A549 (cell line): ENCODE data around the gene SUSD5. TPM values are rescaled to one million over a fixed set of nuclear protein-coding genes. Genes with fewer than 3 reads are reported as not detected.

Experiments
- ATAC-seq, 2 experiments: fragments of 200-7000 bp in 1 of 2; fragments of >200 bp in 1 of 2; cut with Nextera tagmentation in 1 of 2; cut with Tn5 transposase in 1 of 2; 3 replicates each; pipeline versions ENCODE4 v1.8.0 to v1.9.1; 2018 to 2020; ENCODE audit warnings: mild to moderate bottlenecking in 1 of 2, moderate library complexity in 1 of 2
- CTCF ChIA-PET: fragments of 300-600 bp; sonication (Branson Sonifier 250); formaldehyde crosslinking; extraction: SDS; loops from one replicate; lab custom pipeline; 2021; ENCODE audit warnings: antibody characterized with exemption, inconsistent platforms; lab: Yijun Ruan, JAX
- POLR2A ChIA-PET: fragments of 350-600 bp; formaldehyde crosslinking; extraction: SDS; loops from one replicate; lab custom pipeline; 2021; ENCODE audit warnings: antibody characterized with exemption, inconsistent platforms; lab: Yijun Ruan, JAX
- DNase-seq, 2 experiments: peaks; one replicate each; pipeline versions ENCODE4 v3.0.0 to v3.0.0-alpha.2; 2011 to 2016; ENCODE audit warnings: low read depth in 1 of 2, low spot score in 1 of 2
- FAIRE-seq: peaks from 2 replicates; lab custom pipeline; 2011; peaks lifted over from hg19 to GRCh38; lab: Jason Lieb, UNC
- H3K27ac ChIP-seq, 2 experiments: fragments of >200 bp; sonication (Bioruptor Twin); formaldehyde crosslinking; 3 replicates each; pipeline ENCODE4 v1.5.1; 2016 to 2017
- H3K4me1 ChIP-seq: fragments of >200 bp; sonication (Bioruptor Twin); formaldehyde crosslinking; 3 replicates; pipeline ENCODE4 v1.6.1; 2016
- H3K4me2 ChIP-seq: fragments of >200 bp; sonication (Bioruptor Twin); formaldehyde crosslinking; 3 replicates; pipeline ENCODE4 v1.6.1; 2016
- H3K4me3 ChIP-seq: fragments of >200 bp; sonication (Bioruptor Twin); formaldehyde crosslinking; 3 replicates; pipeline ENCODE4 v1.5.1; 2016
- H3K9me3 ChIP-seq: fragments of >200 bp; sonication (Bioruptor Twin); formaldehyde crosslinking; 3 replicates; pipeline ENCODE4 v1.6.1; 2016
- CBX2 ChIP-seq: fragments of 200-600 bp; sonication (generic); IDR thresholded peaks from 2 replicates; pipeline ENCODE4 v1.6.1; 2016; ENCODE audit warnings: low read depth, mild to moderate bottlenecking, borderline replicate concordance
- CHD4 ChIP-seq: fragments of 200-600 bp; sonication (generic); IDR thresholded peaks from 2 replicates; pipeline ENCODE4 v1.6.1; 2016; ENCODE audit warnings: antibody characterized with exemption, mild to moderate bottlenecking, borderline replicate concordance
- EHMT2 ChIP-seq: fragments of 200-600 bp; sonication (generic); IDR thresholded peaks from 2 replicates; pipeline ENCODE4 v1.6.1; 2016; ENCODE audit warnings: antibody characterized with exemption, low read depth, mild to moderate bottlenecking, moderate library complexity
- FOSL2 ChIP-seq, 2 experiments: fragments of 450-650 bp in 1 of 2; fragments of >200 bp in 1 of 2; sonication (Bioruptor Twin) in 1 of 2; formaldehyde crosslinking; IDR thresholded peaks; 2 replicates each; pipeline versions ENCODE4 v1.5.0 to v1.6.1; 2016 to 2020; ENCODE audit warnings: mild to moderate bottlenecking in 1 of 2, moderate library complexity in 1 of 2
- FOXS1 ChIP-seq: fragments of 250-450 bp; sonication (Bioruptor Pico); IDR thresholded peaks from 2 replicates; pipeline ENCODE4 v1.5.0; 2020; ENCODE audit warnings: mild to moderate bottlenecking, moderate library complexity
- GATA3 ChIP-seq: IDR thresholded peaks from 2 replicates; pipeline ENCODE4 v1.6.1; 2012; ENCODE audit warnings: borderline replicate concordance
- HDAC2 ChIP-seq: fragments of 200-600 bp; sonication (generic); IDR thresholded peaks from 2 replicates; pipeline ENCODE4 v1.6.1; 2016
- HOXB5 ChIP-seq: fragments of 250-450 bp; sonication (Bioruptor Pico); IDR thresholded peaks from 2 replicates; pipeline ENCODE4 v1.5.0; 2020; ENCODE audit warnings: mild to moderate bottlenecking, moderate library complexity
- JUNB ChIP-seq: fragments of >200 bp; sonication (Bioruptor Twin); formaldehyde crosslinking; IDR thresholded peaks from 2 replicates; pipeline ENCODE4 v1.6.1; 2016
- KDM1A ChIP-seq: fragments of 200-600 bp; sonication (generic); IDR thresholded peaks from 2 replicates; pipeline ENCODE4 v1.6.1; 2016; ENCODE audit warnings: low read depth, mild to moderate bottlenecking
- KDM5A ChIP-seq: fragments of 200-600 bp; sonication (generic); IDR thresholded peaks from 2 replicates; pipeline ENCODE4 v1.6.1; 2016; ENCODE audit warnings: antibody characterized with exemption, mild to moderate bottlenecking
- MAZ ChIP-seq: fragments of 150-350 bp; IDR thresholded peaks from 2 replicates; pipeline ENCODE4 v1.6.1; 2014; ENCODE audit warnings: antibody characterized with exemption, low read depth, low read length, borderline replicate concordance
- MYC ChIP-seq: IDR thresholded peaks from 2 replicates; pipeline ENCODE4 v1.6.1; 2012; ENCODE audit warnings: mild to moderate bottlenecking, inconsistent platforms, low read length, improper control_type of control experiment, borderline replicate concordance
- NPAS2 ChIP-seq: fragments of 250-450 bp; sonication (Bioruptor Pico); IDR thresholded peaks from 2 replicates; pipeline ENCODE4 v1.8.0; 2022; ENCODE audit warnings: mild to moderate bottlenecking, moderate library complexity, borderline replicate concordance
- POLR2A ChIP-seq: IDR thresholded peaks from 2 replicates; pipeline ENCODE4 v1.6.1; 2012; ENCODE audit warnings: mild to moderate bottlenecking, low read length
- RAD21 ChIP-seq, 2 experiments: fragments of >200 bp in 1 of 2; sonication (Bioruptor Twin) in 1 of 2; formaldehyde crosslinking in 1 of 2; IDR thresholded peaks in 1 of 2; conservative IDR thresholded peaks in 1 of 2; 2 replicates in 1 of 2; 3 replicates in 1 of 2; pipeline ENCODE4 v1.6.1; 2012 to 2018; ENCODE audit warnings: inconsistent platforms in 1 of 2
- RCOR1 ChIP-seq: fragments of 150-350 bp; IDR thresholded peaks from 2 replicates; pipeline ENCODE4 v1.6.1; 2014; ENCODE audit warnings: antibody characterized with exemption, low read length, low read depth
- RNF2 ChIP-seq: fragments of 200-600 bp; sonication (generic); IDR thresholded peaks from 2 replicates; pipeline ENCODE4 v1.6.1; 2016; ENCODE audit warnings: low read depth, mild to moderate bottlenecking, antibody characterized with exemption, moderate library complexity, borderline replicate concordance
- SMC3 ChIP-seq: fragments of >200 bp; sonication (Bioruptor Twin); formaldehyde crosslinking; IDR thresholded peaks from 3 replicates; pipeline ENCODE4 v1.6.1; 2018; ENCODE audit warnings: inconsistent platforms
- SREBF2 ChIP-seq: fragments of 450-650 bp; IDR thresholded peaks from 2 replicates; pipeline ENCODE4 v1.6.1; 2014; ENCODE audit warnings: mild to moderate bottlenecking, moderate library complexity
- TFCP2L1 ChIP-seq: fragments of 250-450 bp; sonication (Bioruptor Pico); IDR thresholded peaks from 2 replicates; pipeline ENCODE4 v1.5.0; 2021; ENCODE audit warnings: mild to moderate bottlenecking
- TP53 ChIP-seq: fragments of 250-450 bp; sonication (Bioruptor Pico); IDR thresholded peaks from 2 replicates; pipeline ENCODE4 v1.5.0; 2021; ENCODE audit warnings: mild to moderate bottlenecking, moderate library complexity
- WGBS: methylation state at CpG from one replicate; pipeline ENCODE4 v1.1.6; 2017; ENCODE audit errors: missing lambda C conversion rate; 5-methylcytosine and 5-hydroxymethylcytosine counted together
- polyA plus RNA-seq, 4 experiments: library from polyadenylated mRNA; depleted of rRNA in 3 of 4; stranded (reverse); fragments of >200 nt; fragmentation: RNase III in 1 of 4; extraction: RNeasy Plus Mini Kit Qiagen cat#74134 plus additional on column Dnase treatment in 1 of 4; gene quantifications; 2 replicates in 3 of 4; 3 replicates in 1 of 4; pipeline ENCODE4 v1.2.3, GENCODE V29; 2011 to 2017
- TF ChIP-seq, protein P1 (sequence below): fragments of >200 bp; sonication (Bioruptor Twin); formaldehyde crosslinking; IDR thresholded peaks from 3 replicates; pipeline ENCODE4 v1.6.1; 2016
- TF ChIP-seq, protein P2 (sequence below): fragments of 250-450 bp; sonication (Bioruptor Pico); IDR thresholded peaks from 2 replicates; pipeline ENCODE4 v1.5.0; 2021; ENCODE audit warnings: mild to moderate bottlenecking, moderate library complexity, borderline replicate concordance
- TF ChIP-seq, protein P3 (sequence below): fragments of 450-650 bp; IDR thresholded peaks from 2 replicates; pipeline ENCODE4 v1.6.1; 2014; ENCODE audit warnings: antibody characterized with exemption
- TF ChIP-seq, protein P4 (sequence below): IDR thresholded peaks from 2 replicates; pipeline ENCODE4 v1.6.1; 2012

Gene SUSD5
- polyA plus RNA-seq, 2 of the 4 experiments (the other 2 are of a cell fraction) = 0.63 to 1.7 TPM

DNA sequence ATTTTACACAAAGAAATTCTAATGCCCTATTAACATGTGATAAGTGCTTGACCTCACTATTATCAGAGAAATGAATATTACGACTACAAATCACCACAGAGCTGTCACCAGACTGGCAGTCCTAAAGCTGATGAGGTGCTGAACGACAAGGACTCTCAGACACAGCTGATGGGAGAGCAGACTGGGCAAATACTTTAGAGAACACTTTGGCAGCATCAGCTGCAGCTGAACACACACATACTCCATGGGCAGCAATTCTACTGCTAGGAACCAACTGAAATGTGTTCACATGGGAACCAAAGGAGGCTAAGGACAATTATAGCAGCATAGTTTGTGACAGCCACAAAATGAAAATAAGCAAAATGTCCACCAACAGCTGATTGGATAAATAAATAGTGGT, 45.5 kb downstream of the SUSD5 start:
- no peak overlapping the region for H3K4me2 ChIP-seq
- H3K27ac ChIP-seq = no peak overlapping the region
- WGBS = 13% methylated on average over 2 of the region's 2 CpGs
- no peak overlapping the region for H3K4me3 ChIP-seq
- TF ChIP-seq FOSL2 (IDR thresholded peaks at IDR 0.05) = no peak
- TF ChIP-seq FOSL2 (CRISPR knock-in tag; IDR thresholded peaks at IDR 0.05) = no peak
- TF ChIP-seq GATA3 = no peak
- TF ChIP-seq CHD4 = no peak
- TF ChIP-seq SMC3 = no peak
- no peak for TF ChIP-seq MAZ
- TF ChIP-seq, protein P1, sequence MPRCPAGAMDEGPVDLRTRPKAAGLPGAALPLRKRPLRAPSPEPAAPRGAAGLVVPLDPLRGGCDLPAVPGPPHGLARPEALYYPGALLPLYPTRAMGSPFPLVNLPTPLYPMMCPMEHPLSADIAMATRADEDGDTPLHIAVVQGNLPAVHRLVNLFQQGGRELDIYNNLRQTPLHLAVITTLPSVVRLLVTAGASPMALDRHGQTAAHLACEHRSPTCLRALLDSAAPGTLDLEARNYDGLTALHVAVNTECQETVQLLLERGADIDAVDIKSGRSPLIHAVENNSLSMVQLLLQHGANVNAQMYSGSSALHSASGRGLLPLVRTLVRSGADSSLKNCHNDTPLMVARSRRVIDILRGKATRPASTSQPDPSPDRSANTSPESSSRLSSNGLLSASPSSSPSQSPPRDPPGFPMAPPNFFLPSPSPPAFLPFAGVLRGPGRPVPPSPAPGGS = no peak
- no peak for TF ChIP-seq RNF2
- TF ChIP-seq HDAC2 = no peak
- no peak for TF ChIP-seq RCOR1
- no peak for TF ChIP-seq HOXB5 (CRISPR knock-in tag)
- no peak for TF ChIP-seq CBX2
- no peak for TF ChIP-seq SREBF2
- TF ChIP-seq TFCP2L1 (CRISPR knock-in tag) = no peak
- TF ChIP-seq, protein P2, sequence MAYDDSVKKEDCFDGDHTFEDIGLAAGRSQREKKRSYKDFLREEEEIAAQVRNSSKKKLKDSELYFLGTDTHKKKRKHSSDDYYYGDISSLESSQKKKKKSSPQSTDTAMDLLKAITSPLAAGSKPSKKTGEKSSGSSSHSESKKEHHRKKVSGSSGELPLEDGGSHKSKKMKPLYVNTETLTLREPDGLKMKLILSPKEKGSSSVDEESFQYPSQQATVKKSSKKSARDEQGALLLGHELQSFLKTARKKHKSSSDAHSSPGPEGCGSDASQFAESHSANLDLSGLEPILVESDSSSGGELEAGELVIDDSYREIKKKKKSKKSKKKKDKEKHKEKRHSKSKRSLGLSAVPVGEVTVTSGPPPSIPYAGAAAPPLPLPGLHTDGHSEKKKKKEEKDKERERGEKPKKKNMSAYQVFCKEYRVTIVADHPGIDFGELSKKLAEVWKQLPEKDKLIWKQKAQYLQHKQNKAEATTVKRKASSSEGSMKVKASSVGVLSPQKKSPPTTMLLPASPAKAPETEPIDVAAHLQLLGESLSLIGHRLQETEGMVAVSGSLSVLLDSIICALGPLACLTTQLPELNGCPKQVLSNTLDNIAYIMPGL (CRISPR knock-in tag) = no peak
- FAIRE-seq (no peak), ATAC-seq (no peak), DNase-seq (no peak)
- no peaks in the 10 kb centered on the region for H3K9me3 ChIP-seq
- ChIA-PET CTCF (interaction anchor here (0.6 kb wide), 1 partner anchor 161 kb away, joined by 3 read pairs; no protein-coding TSS in a partner anchor), POLR2A (no interaction called here)
- H3K4me1 ChIP-seq = no peaks in the 10 kb centered on the region

DNA sequence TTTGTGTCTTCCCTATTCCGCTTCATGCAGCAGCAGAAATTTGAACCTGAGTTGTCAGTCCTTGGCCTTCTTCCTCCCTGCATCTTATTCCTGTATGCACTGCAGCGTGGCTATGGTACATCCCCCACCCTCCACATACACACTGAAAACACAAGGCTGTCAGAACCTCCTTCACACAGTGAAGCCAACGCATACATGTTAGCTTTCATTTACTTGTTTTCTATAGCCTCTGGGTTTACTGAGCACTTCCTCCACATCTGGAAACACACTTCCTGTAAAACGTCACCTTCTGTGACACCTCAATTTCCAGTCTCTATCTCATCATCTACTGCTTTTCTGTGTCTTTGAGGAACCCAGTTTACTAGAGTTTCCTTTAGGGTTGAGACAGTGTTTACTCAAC, 47.0 kb downstream of the SUSD5 start:
- POLR2A ChIA-PET = no interaction called here
- H3K27ac ChIP-seq = no peak overlapping the region
- DNase-seq = no peak
- ATAC-seq = no peak
- no peaks in the 10 kb centered on the region for H3K9me3 ChIP-seq
- no peak overlapping the region for H3K4me2 ChIP-seq
- no peaks in the 10 kb centered on the region for H3K4me1 ChIP-seq
- FAIRE-seq = no peak
- WGBS = 71% methylated on average over 4 of the region's 4 CpGs
- CTCF ChIA-PET = interaction anchor here (0.6 to 0.7 kb wide), 2 partner anchors 40 to 82 kb away, joined by 3 read pairs; no protein-coding TSS in a partner anchor
- no peak for TF ChIP-seq RAD21 (conservative IDR thresholded peaks at IDR 0.05 in 1 of 2, IDR thresholded peaks at IDR 0.05 in 1 of 2)
- no peak for TF ChIP-seq GATA3
- TF ChIP-seq KDM1A = no peak
- no peak for TF ChIP-seq JUNB
- no peak for TF ChIP-seq NPAS2 (CRISPR knock-in tag)
- TF ChIP-seq EHMT2 = no peak
- no peak for TF ChIP-seq CBX2
- no peak for TF ChIP-seq FOXS1
- no peak for TF ChIP-seq POLR2A
- TF ChIP-seq FOSL2 (IDR thresholded peaks at IDR 0.05) = no peak
- no peak for TF ChIP-seq FOSL2 (CRISPR knock-in tag; IDR thresholded peaks at IDR 0.05)
- no peak for TF ChIP-seq KDM5A
- TF ChIP-seq, protein P1 = no peak
- TF ChIP-seq, protein P3, sequence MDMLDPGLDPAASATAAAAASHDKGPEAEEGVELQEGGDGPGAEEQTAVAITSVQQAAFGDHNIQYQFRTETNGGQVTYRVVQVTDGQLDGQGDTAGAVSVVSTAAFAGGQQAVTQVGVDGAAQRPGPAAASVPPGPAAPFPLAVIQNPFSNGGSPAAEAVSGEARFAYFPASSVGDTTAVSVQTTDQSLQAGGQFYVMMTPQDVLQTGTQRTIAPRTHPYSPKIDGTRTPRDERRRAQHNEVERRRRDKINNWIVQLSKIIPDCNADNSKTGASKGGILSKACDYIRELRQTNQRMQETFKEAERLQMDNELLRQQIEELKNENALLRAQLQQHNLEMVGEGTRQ = no peak
- no peak for TF ChIP-seq MYC
- no peak for TF ChIP-seq TP53 (CRISPR knock-in tag)
- TF ChIP-seq, protein P4, sequence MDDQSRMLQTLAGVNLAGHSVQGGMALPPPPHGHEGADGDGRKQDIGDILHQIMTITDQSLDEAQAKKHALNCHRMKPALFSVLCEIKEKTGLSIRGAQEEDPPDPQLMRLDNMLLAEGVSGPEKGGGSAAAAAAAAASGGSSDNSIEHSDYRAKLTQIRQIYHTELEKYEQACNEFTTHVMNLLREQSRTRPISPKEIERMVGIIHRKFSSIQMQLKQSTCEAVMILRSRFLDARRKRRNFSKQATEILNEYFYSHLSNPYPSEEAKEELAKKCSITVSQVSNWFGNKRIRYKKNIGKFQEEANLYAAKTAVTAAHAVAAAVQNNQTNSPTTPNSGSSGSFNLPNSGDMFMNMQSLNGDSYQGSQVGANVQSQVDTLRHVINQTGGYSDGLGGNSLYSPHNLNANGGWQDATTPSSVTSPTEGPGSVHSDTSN = no peak
- no peak overlapping the region for H3K4me3 ChIP-seq
